ENCODE measurements around the gene RNF220.

RNF220 gene

DNA sequence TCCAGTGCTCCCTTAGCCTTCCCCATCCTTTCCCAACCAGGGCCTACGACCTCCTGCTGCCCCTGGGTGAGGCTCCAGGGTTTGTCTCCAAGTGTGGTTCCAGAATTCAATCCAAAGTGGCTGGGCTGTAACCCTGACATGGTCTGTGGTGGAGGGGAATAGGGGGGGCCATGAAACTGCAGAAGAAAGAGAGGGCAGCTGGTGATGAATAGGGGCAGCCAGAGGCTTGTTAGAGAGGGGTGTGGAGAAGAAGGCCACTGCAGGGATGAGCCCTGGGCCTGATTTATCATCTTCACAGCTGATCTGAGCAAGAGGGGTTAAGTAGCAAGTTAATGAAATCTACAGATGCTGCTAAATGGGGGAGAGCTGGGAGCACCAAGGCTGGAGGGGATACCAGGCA lies 37.1 kb upstream of the RNF220 start:
- DNase-seq (ENCODE audit: low read depth in 2 of 2), result no peak
- H3K4me3 ChIP-seq (replicated peaks in 1 of 2; ENCODE audit: low read depth in 2 of 2, low read length in 2 of 2), result no peak overlapping the region
- TF ChIP-seq, protein P1, sequence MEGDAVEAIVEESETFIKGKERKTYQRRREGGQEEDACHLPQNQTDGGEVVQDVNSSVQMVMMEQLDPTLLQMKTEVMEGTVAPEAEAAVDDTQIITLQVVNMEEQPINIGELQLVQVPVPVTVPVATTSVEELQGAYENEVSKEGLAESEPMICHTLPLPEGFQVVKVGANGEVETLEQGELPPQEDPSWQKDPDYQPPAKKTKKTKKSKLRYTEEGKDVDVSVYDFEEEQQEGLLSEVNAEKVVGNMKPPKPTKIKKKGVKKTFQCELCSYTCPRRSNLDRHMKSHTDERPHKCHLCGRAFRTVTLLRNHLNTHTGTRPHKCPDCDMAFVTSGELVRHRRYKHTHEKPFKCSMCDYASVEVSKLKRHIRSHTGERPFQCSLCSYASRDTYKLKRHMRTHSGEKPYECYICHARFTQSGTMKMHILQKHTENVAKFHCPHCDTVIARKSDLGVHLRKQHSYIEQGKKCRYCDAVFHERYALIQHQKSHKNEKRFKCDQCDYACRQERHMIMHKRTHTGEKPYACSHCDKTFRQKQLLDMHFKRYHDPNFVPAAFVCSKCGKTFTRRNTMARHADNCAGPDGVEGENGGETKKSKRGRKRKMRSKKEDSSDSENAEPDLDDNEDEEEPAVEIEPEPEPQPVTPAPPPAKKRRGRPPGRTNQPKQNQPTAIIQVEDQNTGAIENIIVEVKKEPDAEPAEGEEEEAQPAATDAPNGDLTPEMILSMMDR (IDR thresholded peaks at IDR 0.05; ENCODE audit: low read depth, low read length), result no peak

DNA sequence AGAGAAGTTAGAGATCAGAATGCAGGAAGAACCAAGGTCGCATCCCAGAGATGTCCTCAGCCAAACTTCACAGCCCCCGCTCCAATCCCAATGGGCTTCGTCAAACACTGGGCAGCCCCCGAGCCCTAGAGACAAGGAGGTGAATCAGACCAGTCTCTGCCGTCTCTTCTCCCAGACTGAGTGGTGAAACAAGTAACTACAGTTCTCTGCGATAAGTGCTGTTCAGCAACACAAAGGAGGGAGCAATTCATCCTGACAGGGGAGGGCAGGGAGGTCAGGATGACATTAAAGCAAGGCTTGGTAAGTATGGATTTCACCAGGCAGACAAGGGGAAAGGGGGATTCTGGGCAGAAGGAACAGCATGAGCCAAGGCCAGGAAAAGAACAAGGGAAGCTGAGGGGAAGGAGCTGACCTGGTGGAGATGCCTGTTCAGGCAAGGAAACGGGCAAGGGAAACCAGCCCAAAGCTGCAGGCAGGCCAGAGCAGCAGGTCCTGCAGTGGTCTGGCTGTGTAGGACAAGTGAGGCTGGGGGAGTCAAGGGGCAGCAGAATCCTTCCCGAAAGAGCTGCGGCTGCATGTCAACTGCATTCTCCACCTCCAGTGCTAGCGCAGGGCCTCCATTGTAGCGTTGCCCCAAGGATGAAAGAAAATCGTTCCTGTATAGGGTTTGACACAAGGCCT lies 36.4 kb upstream of the RNF220 start:
- DNase-seq (ENCODE audit: low read depth in 2 of 2), result peak; percentile 5 to 14
- no peak overlapping the region for H3K4me3 ChIP-seq (replicated peaks in 1 of 2; ENCODE audit: low read depth in 2 of 2, low read length in 2 of 2)
- TF ChIP-seq, protein P1 (IDR thresholded peaks at IDR 0.05; ENCODE audit: low read depth, low read length), result no peak

DNA sequence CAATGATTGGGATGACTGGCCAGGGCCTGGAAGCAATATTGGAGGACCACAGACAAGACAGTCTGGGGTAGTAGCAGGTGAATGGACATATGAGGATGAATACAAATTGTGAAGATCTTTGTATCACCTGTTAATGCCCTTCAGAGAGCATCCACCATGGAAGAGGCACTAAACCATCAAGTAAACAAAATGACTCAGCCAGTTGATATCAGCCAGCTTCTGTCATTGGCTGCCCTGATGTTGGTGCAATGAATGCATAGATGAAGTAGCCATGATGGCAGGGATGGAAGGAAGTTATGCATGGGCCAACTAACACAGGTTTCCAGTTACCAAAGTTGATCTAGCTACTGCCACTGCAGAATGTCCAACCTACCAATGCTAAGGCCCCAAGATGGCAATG lies 33.8 kb upstream of the RNF220 start:
- no peak for DNase-seq (ENCODE audit: low read depth in 2 of 2)
- TF ChIP-seq, protein P1 (IDR thresholded peaks at IDR 0.05; ENCODE audit: low read depth, low read length), result no peak
- no peak overlapping the region for H3K4me3 ChIP-seq (replicated peaks in 1 of 2; ENCODE audit: low read depth in 2 of 2, low read length in 2 of 2)

DNA sequence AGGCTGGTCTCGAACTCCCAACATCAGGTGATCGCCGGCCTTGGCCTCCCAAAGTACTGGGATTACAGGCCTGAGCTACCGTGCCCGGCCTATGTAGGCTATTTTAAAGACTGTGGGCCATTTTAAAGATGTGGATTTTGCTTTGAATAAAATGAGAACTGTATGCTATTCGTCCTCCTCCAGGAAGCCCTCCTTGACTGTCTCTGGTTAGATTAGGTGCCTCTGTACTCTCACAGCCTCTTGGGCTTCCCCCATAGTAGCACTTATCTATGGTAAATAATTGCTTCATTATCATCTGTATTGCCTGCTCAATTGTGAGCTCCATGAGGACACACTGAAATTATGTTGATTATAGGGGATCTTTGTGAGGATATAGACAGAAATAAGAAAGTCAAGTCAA lies 29.5 kb upstream of the RNF220 start:
- no peak overlapping the region for H3K4me3 ChIP-seq (replicated peaks in 1 of 2; ENCODE audit: low read depth in 2 of 2, low read length in 2 of 2)
- TF ChIP-seq, protein P1 (IDR thresholded peaks at IDR 0.05; ENCODE audit: low read depth, low read length), result no peak
- no peak for DNase-seq (ENCODE audit: low read depth in 2 of 2)

DNA sequence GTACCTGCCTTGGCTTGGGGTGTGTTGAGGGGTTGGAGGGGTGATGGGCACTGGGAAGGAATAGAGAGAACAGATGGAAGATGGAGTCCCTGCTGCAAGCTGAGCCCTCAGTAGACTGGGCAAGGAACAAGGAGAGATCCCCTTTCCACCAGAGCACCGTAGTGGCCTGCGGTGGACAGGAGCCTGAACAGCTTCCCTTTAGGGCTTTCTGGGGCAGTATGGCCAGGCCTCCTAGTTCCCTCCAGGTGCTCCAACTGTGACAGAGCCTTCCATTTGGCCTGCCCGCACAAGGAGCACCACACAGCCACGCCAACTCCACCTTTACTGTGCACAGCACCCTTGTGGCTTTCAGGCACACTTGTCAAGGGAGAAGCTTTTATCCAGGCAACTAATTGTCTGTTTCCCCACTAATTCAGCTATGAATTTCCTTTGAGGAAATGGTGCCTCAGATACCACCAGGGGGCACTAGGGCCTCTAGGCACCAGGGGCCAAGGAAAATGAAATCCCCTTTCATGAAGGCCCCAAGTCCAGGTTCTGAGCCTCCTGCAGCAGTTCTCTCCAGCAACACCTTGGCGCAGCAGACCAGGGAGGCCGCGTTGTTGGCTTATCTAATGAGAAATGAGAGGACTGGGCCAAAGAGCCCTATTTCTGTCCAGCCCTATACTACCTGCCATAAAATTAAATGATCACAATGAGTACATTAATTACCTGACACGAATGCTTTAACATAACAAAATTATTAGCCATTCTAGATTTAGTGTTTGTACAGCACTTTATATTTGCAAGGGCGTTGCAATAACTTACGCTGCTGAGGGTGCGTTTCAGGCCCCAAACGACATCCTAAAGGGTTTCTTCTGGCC lies 26.9 kb upstream of the RNF220 start:
- TF ChIP-seq, protein P1 (IDR thresholded peaks at IDR 0.05; ENCODE audit: low read depth, low read length), result peak; percentile 90
- DNase-seq (ENCODE audit: low read depth in 2 of 2), result peak; percentile 74
- H3K4me3 ChIP-seq (replicated peaks in 1 of 2; ENCODE audit: low read depth in 2 of 2, low read length in 2 of 2), result no peak overlapping the region

DNA sequence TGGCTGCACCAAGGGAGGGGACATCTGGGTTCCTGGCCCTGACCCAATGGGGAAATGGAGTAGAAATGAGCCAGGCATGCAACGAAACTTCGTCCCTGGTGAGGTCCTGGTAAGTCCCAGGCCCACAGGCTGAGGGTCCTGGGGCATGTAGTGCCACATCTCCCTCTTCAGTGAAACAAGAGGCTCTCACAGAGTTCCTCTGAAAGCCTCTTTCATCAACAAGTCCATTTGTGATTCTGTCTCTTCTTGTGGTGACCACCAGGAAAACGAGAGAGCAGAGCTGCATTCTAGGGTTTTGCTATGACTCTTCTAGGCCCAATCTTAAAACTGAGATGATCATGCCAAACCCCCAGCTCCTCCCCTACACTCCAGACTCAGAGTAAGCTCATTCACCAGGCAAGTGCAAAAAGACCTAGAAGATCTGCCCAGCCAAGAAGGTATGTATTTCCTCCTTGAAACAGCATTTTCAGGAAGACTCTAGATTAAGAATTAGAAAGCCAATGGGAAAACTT lies 24.3 kb upstream of the RNF220 start:
- H3K4me3 ChIP-seq (replicated peaks in 1 of 2; ENCODE audit: low read depth in 2 of 2, low read length in 2 of 2), result no peak overlapping the region
- TF ChIP-seq, protein P1 (IDR thresholded peaks at IDR 0.05; ENCODE audit: low read depth, low read length), result no peak
- no peak for DNase-seq (ENCODE audit: low read depth in 2 of 2)

All from cardiac fibroblast (primary cell).